GM23248 (cell line): ENCODE measurements around the gene GTF2A2.

Source experiments
- EZH2 ChIP-seq: fragments of 200-600 bp; sonication (generic); IDR thresholded peaks from 2 replicates; pipeline ENCODE4 v1.6.1; 2018; ENCODE audit warnings: antibody characterized with exemption, mild to moderate bottlenecking; ENCODE audit not compliant: insufficient read depth, poor library complexity, severe bottlenecking
- EZH2phosphoT487 ChIP-seq: fragments of 200-600 bp; sonication (generic); IDR thresholded peaks from 2 replicates; pipeline ENCODE4 v1.6.1; 2018; ENCODE audit warnings: antibody characterized with exemption, moderate library complexity, mild to moderate bottlenecking, low read depth; ENCODE audit not compliant: insufficient read depth

- TF ChIP-seq EZH2phosphoT487, result no peak
- TF ChIP-seq EZH2, result no peak
These were observed 7.7 kb downstream of the GTF2A2 start for GRCh38 chr15:59649603-59650002.
